ENCODE measurements around the gene TSHZ3. TPM values are rescaled to one million over a fixed set of nuclear protein-coding genes. Genes with fewer than 3 reads are reported as not detected.

Gene TSHZ3
- total RNA-seq, 1 experiment from 2014 or later: 0.05 TPM

- TF ChIP-seq CBX3 (IDR thresholded peaks at IDR 0.05; ENCODE audit: low read depth): no peak
- TF ChIP-seq POLR2A (IDR thresholded peaks at IDR 0.05; ENCODE audit: borderline replicate concordance, extremely low read depth, insufficient read depth, insufficient read length): no peak
Measured at GRCh38 chr19:31314849-31315629, 34.2 kb downstream of the TSHZ3 start (continued).

DNA sequence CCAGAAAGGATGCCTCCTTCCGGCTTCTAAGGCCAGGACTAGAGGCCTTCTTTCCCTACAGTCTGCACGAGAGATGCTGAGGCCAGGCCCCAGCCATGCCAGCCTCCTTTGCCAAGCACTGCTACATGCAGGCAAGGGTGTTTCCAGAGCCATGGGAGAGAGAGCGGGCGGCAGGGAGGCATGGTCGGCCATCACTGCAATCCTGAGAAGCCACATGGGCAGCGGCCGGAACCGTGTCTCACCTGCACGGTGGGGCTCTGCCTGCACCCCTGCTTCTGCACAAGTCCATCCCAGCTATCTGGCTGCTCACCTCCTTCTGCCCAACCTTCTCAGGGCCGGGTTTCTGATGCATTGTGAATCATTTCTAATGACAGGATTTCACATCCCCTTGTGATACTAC lies 35.1 kb downstream of the TSHZ3 start:
- DNase-seq (ENCODE audit: low read depth, low spot score): no peak
- POLR2A ChIA-PET: no interaction called here
- CTCF ChIA-PET: no interaction called here
- Histone ChIP-seq H3K4me3 (replicated peaks in 1 of 2; ENCODE audit: low read depth in 1 of 2, low read length in 2 of 2) (no peak overlapping the region), H3K4me1 (ENCODE audit: control insufficient read depth in 1 of 2, insufficient read depth in 2 of 2, low read length in 2 of 2) (no peaks in the 10 kb centered on the region), H3K27ac (ENCODE audit: low read depth, low read length) (no peak overlapping the region), H3K27me3 (ENCODE audit: insufficient read depth, low read length) (no peaks in the 10 kb centered on the region), H3K79me2 (ENCODE audit: insufficient read depth, low read length) (no peaks in the 10 kb centered on the region), H3K4me2 (ENCODE audit: low read length) (no peak overlapping the region), H3K36me3 (ENCODE audit: control insufficient read depth in 1 of 2, insufficient read depth in 2 of 2, low read length in 2 of 2) (no peaks in the 10 kb centered on the region), H2AFZ (ENCODE audit: low read depth, low read length, poor library complexity, severe bottlenecking) (no peak overlapping the region), H3K9ac (ENCODE audit: low read length) (no peak overlapping the region), H4K20me1 (ENCODE audit: insufficient read depth) (no peaks in the 10 kb centered on the region), H3K9me2 (ENCODE audit: insufficient read depth) (no peaks in the 10 kb centered on the region), H3K9me3 (ENCODE audit: control insufficient read depth in 1 of 2, insufficient read depth in 1 of 2, low read depth in 1 of 2, low read length in 2 of 2) (peaks cover 9 to 37% of the 10 kb centered on the region in 2 experiments; a peak in 2 of 4 replicates)
- intact Hi-C loops (cut with micrococcal nuclease): no loop called here
- no peak for ATAC-seq
- BruUV-seq (replicated peaks): no TSS peak
- TF ChIP-seq RAD21 (IDR thresholded peaks at IDR 0.05; ENCODE audit: low read depth) (no peak), CEBPB (IDR thresholded peaks at IDR 0.05; ENCODE audit: low read depth) (no peak), EZH2phosphoT487 (IDR thresholded peaks at IDR 0.05; ENCODE audit: borderline replicate concordance) (no peak), FOSL1 (IDR thresholded peaks at IDR 0.05; ENCODE audit: low read depth) (no peak), CBX3 (IDR thresholded peaks at IDR 0.05; ENCODE audit: low read depth) (no peak), SRF (IDR thresholded peaks at IDR 0.05; ENCODE audit: low read depth) (no peak), TCF7L2 (IDR thresholded peaks at IDR 0.05; ENCODE audit: borderline replicate concordance, extremely low read depth, insufficient read depth, insufficient read length) (no peak), POLR2AphosphoS5 (IDR thresholded peaks at IDR 0.05; ENCODE audit: low read depth, low read length) (no peak), SP1 (IDR thresholded peaks at IDR 0.05; ENCODE audit: low read depth) (no peak), CTCF (IDR thresholded peaks at IDR 0.05 in 2 of 3, conservative IDR thresholded peaks at IDR 0.05 in 1 of 3; ENCODE audit: borderline replicate concordance in 1 of 3, insufficient read depth in 1 of 3, low read depth in 2 of 3, low read length in 2 of 3) (no peak)
- TF ChIP-seq, protein P1, sequence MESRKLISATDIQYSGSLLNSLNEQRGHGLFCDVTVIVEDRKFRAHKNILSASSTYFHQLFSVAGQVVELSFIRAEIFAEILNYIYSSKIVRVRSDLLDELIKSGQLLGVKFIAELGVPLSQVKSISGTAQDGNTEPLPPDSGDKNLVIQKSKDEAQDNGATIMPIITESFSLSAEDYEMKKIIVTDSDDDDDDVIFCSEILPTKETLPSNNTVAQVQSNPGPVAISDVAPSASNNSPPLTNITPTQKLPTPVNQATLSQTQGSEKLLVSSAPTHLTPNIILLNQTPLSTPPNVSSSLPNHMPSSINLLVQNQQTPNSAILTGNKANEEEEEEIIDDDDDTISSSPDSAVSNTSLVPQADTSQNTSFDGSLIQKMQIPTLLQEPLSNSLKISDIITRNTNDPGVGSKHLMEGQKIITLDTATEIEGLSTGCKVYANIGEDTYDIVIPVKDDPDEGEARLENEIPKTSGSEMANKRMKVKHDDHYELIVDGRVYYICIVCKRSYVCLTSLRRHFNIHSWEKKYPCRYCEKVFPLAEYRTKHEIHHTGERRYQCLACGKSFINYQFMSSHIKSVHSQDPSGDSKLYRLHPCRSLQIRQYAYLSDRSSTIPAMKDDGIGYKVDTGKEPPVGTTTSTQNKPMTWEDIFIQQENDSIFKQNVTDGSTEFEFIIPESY (IDR thresholded peaks at IDR 0.05; ENCODE audit: extremely low read depth, insufficient replicate concordance, low read length): no peak
- TF ChIP-seq, protein P2, sequence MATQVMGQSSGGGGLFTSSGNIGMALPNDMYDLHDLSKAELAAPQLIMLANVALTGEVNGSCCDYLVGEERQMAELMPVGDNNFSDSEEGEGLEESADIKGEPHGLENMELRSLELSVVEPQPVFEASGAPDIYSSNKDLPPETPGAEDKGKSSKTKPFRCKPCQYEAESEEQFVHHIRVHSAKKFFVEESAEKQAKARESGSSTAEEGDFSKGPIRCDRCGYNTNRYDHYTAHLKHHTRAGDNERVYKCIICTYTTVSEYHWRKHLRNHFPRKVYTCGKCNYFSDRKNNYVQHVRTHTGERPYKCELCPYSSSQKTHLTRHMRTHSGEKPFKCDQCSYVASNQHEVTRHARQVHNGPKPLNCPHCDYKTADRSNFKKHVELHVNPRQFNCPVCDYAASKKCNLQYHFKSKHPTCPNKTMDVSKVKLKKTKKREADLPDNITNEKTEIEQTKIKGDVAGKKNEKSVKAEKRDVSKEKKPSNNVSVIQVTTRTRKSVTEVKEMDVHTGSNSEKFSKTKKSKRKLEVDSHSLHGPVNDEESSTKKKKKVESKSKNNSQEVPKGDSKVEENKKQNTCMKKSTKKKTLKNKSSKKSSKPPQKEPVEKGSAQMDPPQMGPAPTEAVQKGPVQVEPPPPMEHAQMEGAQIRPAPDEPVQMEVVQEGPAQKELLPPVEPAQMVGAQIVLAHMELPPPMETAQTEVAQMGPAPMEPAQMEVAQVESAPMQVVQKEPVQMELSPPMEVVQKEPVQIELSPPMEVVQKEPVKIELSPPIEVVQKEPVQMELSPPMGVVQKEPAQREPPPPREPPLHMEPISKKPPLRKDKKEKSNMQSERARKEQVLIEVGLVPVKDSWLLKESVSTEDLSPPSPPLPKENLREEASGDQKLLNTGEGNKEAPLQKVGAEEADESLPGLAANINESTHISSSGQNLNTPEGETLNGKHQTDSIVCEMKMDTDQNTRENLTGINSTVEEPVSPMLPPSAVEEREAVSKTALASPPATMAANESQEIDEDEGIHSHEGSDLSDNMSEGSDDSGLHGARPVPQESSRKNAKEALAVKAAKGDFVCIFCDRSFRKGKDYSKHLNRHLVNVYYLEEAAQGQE (IDR thresholded peaks at IDR 0.05; ENCODE audit: low read depth): no peak
- TF ChIP-seq, protein P3, sequence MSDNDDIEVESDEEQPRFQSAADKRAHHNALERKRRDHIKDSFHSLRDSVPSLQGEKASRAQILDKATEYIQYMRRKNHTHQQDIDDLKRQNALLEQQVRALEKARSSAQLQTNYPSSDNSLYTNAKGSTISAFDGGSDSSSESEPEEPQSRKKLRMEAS (IDR thresholded peaks at IDR 0.05): no peak
- RAD21 ChIA-PET (ENCODE audit: low non-redundant PET in 1 of 2, low total read pairs in 2 of 2, uncharacterized antibody in 2 of 2, unreplicated experiment in 2 of 2): no interaction called here

Data from HCT116 (cell line).